Spleen (tissue), 11 donors: Measurements from ENCODE around the gene ATP10A. TPM values are rescaled to one million over a fixed set of nuclear protein-coding genes. Genes with fewer than 3 reads are reported as not detected.

Source experiments
- DNase-seq: peaks from one replicate; pipeline ENCODE4 v3.0.0-alpha.2; 2020
- H3K27ac ChIP-seq, 8 donors: fragments of 200-600 bp; sonication (generic) in 7 of 8; 1 replicate in 4 of 8; 2 replicates in 4 of 8; pipeline versions ENCODE4 v1.5.0 to v1.8.0; 2016 to 2021; ENCODE audit warnings: inconsistent platforms in 4 of 8, mild to moderate bottlenecking in 4 of 8, moderate library complexity in 1 of 8
- H3K27me3 ChIP-seq, 7 donors: fragments of 200-600 bp; sonication (generic) in 6 of 7; replicated peaks in 1 of 7; 1 replicate in 4 of 7; 2 replicates in 3 of 7; pipeline versions ENCODE4 v1.5.0 to v1.8.0; 2016 to 2021; ENCODE audit warnings: inconsistent platforms in 3 of 7, mild to moderate bottlenecking in 1 of 7
- H3K36me3 ChIP-seq, 6 donors: fragments of 200-600 bp; sonication (generic) in 5 of 6; 1 replicate in 4 of 6; 2 replicates in 2 of 6; pipeline versions ENCODE4 v1.5.0 to v1.8.0; 2016 to 2021; ENCODE audit warnings: inconsistent platforms in 2 of 6
- H3K4me1 ChIP-seq, 6 donors: fragments of 200-600 bp; sonication (generic) in 5 of 6; 1 replicate in 3 of 6; 2 replicates in 3 of 6; pipeline versions ENCODE4 v1.5.0 to v1.8.0; 2016 to 2021; ENCODE audit warnings: inconsistent platforms in 3 of 6
- H3K4me3 ChIP-seq, 8 donors: fragments of 200-600 bp; sonication (generic) in 7 of 8; 1 replicate in 4 of 8; 2 replicates in 4 of 8; pipeline versions ENCODE4 v1.5.0 to v1.8.0; 2016 to 2021; ENCODE audit warnings: inconsistent platforms in 4 of 8, mild to moderate bottlenecking in 4 of 8, moderate library complexity in 2 of 8
- H3K9me3 ChIP-seq, 8 donors: fragments of 200-600 bp; sonication (generic) in 7 of 8; 1 replicate in 4 of 8; 2 replicates in 4 of 8; pipeline versions ENCODE4 v1.5.0 to v1.8.0; 2016 to 2021; ENCODE audit warnings: inconsistent platforms in 4 of 8
- POLR2A ChIP-seq, 3 donors: fragments of 450-650 bp; IDR thresholded peaks; one replicate each; pipeline ENCODE4 v1.5.1; 2017; ENCODE audit warnings: antibody characterized with exemption in 3 of 3, mild to moderate bottlenecking in 1 of 3
- POLR2AphosphoS5 ChIP-seq, 3 donors: sonication (generic); formaldehyde crosslinking; IDR thresholded peaks; one replicate each; pipeline ENCODE4 v1.5.1; 2017; ENCODE audit warnings: antibody characterized with exemption in 3 of 3
- WGBS, 5 donors: extraction: QIAGEN DNeasy Blood & Tissue Kit in 3 of 5; methylation state at CpG; one replicate each; pipeline versions ENCODE4 v1.1.5 to v1.1.7; 2013 to 2018; 5-methylcytosine and 5-hydroxymethylcytosine counted together
- intact Hi-C: fragments of 100-400 bp; cut with DNase I; formaldehyde crosslinking; loops from one replicate; pipeline ENCODE4 v1.15.0; 2023; ENCODE audit warnings: low total_unique reads
- polyA plus RNA-seq, 3 donors: library from polyadenylated mRNA; stranded (reverse); fragments of 200-250 nt; gene quantifications; one replicate each; pipeline ENCODE4 v1.2.1, GENCODE V29; 2013
- total RNA-seq, 7 donors: library from RNA; depleted of rRNA in 3 of 7; stranded (reverse); fragments of >200 nt in 3 of 7; fragmentation: NEBNext Ultra II Directional in 4 of 7; extraction: Animal tissue kit (Norgen Biotek cat#: 25700) in 4 of 7; gene quantifications; one replicate each; pipeline versions ENCODE4 v1.1.0 to v1.2.1, GENCODE V29; 2016 to 2021
- TF ChIP-seq, protein P1 (sequence below), 11 experiments: fragments of 200-600 bp in 7 of 11; fragments of 450-650 bp in 4 of 11; sonication (generic) in 4 of 11; IDR thresholded peaks in 8 of 11; conservative IDR thresholded peaks in 3 of 11; 1 replicate in 7 of 11; 2 replicates in 4 of 11; pipeline versions ENCODE4 v1.4.0 to v1.8.0; 2016 to 2021; ENCODE audit warnings: antibody characterized with exemption in 11 of 11, inconsistent platforms in 4 of 11, mild to moderate bottlenecking in 1 of 11
- donor health status: healthy with polysubstance abuse.
- donor health status: DM: no; HTN: no; CAD: no; lungs with moderate emphysema.
- donor health status: DM: no; HTN: no; CAD: no.
- donor health status: Bipolar disorder and iron deficiency.
- donor health status: healthy.
- donor health status: DM: no; HTN: no; CAD: no.
- donor health status: DM: yes; HTN: yes; CAD: no.

ATP10A gene
- total and polyA plus RNA-seq, 10 donors: 0.54 to 8.6 (median 2.7) TPM

GRCh38 chr15:25693321-25694238, 169.5 kb downstream of the ATP10A start:
- Histone ChIP-seq H3K27me3 (no peaks in the 10 kb centered on the region), H3K4me3 (no peak overlapping the region), H3K27ac (no peak overlapping the region), H3K36me3 (no peaks in the 10 kb centered on the region), H3K9me3 (no peaks in the 10 kb centered on the region), H3K4me1 (no peaks in the 10 kb centered on the region)
- TF ChIP-seq POLR2AphosphoS5 (IDR thresholded peaks at IDR 0.05): no peak
- TF ChIP-seq, protein P1, sequence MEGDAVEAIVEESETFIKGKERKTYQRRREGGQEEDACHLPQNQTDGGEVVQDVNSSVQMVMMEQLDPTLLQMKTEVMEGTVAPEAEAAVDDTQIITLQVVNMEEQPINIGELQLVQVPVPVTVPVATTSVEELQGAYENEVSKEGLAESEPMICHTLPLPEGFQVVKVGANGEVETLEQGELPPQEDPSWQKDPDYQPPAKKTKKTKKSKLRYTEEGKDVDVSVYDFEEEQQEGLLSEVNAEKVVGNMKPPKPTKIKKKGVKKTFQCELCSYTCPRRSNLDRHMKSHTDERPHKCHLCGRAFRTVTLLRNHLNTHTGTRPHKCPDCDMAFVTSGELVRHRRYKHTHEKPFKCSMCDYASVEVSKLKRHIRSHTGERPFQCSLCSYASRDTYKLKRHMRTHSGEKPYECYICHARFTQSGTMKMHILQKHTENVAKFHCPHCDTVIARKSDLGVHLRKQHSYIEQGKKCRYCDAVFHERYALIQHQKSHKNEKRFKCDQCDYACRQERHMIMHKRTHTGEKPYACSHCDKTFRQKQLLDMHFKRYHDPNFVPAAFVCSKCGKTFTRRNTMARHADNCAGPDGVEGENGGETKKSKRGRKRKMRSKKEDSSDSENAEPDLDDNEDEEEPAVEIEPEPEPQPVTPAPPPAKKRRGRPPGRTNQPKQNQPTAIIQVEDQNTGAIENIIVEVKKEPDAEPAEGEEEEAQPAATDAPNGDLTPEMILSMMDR (IDR thresholded peaks at IDR 0.05 in 8 of 11, conservative IDR thresholded peaks at IDR 0.05 in 3 of 11): peak in 8 of 11 experiments; percentile 19 to 64 (median 49)
- intact Hi-C loops: no loop called here
- peak; percentile 72 for DNase-seq
- WGBS, 5 donors: 80 to 90% (median 83%) methylated on average over 9 to 19 of the region's 19 CpGs

DNA sequence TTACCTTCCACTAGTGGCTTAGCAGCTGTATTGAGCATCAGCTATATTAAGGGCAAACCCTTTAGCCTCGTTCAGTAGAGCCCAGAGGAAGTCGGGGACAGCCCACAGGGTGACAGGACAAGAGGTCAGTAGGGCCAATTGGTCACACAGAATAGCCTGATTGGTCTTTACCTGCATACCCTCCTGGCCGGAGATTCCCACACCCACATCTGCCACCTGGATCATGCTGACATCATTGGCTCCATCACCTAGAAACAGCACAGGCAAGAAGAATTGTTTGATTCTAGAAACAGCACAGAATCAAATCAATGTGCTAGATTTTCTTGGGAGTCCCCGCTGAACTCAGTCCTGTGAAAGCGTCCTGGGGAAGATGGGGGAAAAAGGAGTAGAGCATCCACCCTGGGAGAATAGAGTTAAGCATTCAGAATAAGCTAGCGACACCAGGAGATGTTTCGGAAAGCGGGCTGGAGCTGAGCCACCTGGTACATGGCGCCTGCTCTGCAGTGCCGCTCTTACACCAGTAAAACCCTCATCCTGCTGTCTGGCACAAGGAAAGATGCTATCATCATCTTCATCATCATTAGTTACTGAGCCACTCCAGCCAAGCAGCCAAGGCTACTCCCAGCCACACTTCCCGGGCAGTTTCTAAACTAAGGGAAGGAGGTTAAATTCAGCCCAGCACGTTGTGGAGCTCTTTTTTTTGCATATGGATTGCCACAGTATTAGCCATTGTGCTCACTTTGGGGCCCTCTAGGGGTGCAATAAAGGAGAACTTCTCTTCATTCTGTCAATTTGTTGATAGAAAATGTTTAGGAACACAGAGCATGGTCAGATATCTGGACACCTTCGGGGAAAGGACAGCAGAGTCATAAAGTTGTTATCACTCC, 171.3 kb downstream of the ATP10A start:
- TF ChIP-seq, protein P1 (IDR thresholded peaks at IDR 0.05 in 8 of 11, conservative IDR thresholded peaks at IDR 0.05 in 3 of 11): peak in 1 of 11 experiments; percentile 11
- TF ChIP-seq POLR2A (IDR thresholded peaks at IDR 0.05): no peak
- TF ChIP-seq POLR2AphosphoS5 (IDR thresholded peaks at IDR 0.05): no peak
- Histone ChIP-seq H3K27ac (no peak overlapping the region), H3K27me3 (no peaks in the 10 kb centered on the region), H3K9me3 (no peaks in the 10 kb centered on the region), H3K36me3 (no peaks in the 10 kb centered on the region), H3K4me1 (no peaks in the 10 kb centered on the region), H3K4me3 (no peak overlapping the region)
- 78 to 85% (median 81%) methylated on average over 12 to 13 of the region's 13 CpGs for WGBS, 5 donors
- intact Hi-C loops: no loop called here
- DNase-seq: peak; percentile 39

DNA sequence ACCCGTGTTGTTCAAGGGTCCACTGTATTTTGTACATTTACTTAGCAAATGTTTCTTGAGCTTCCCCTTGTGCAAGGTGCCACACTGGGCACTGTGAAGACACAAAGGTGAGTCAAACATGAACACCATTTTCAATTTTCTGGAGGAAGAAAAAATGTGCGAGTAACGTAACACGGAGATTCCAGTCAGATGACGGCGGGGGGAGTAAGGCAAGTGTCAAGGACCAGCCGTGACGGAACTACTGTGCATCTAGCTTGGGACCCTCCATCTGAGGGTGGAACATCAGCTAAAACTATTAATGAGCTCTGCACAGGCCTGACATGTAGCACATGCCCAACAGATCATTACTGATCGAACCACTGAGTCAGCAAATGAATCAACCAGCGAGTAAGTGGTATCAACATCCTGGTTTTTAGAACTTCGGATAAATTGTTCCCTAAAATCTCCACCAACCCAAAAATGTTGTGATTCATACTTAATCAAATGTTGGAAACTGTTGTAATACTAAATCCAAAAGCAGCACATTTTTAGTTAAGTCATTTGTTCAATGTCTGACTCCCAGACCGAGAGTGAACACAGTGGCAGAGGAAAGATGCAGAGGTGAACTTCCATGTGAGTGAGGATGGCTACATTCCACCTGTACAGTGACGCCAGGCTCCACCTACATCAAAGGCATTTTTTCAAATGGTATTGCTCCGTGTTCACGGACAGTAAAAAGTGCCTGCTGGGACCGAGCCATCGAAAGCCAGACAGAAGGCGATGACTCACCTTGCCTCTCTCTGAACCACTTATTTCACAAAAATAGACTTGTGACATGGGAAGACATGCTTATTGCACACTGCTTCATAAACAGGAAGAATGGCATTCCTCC, 172.2 kb downstream of the ATP10A start:
- Histone ChIP-seq H3K27me3 (no peaks in the 10 kb centered on the region), H3K27ac (no peak overlapping the region), H3K9me3 (no peaks in the 10 kb centered on the region), H3K4me3 (no peak overlapping the region), H3K4me1 (no peaks in the 10 kb centered on the region), H3K36me3 (no peaks in the 10 kb centered on the region)
- TF ChIP-seq POLR2AphosphoS5 (IDR thresholded peaks at IDR 0.05) (no peak), POLR2A (IDR thresholded peaks at IDR 0.05) (no peak)
- TF ChIP-seq, protein P1 (IDR thresholded peaks at IDR 0.05 in 8 of 11, conservative IDR thresholded peaks at IDR 0.05 in 3 of 11): no peak
- WGBS, 5 donors: 79 to 88% (median 86%) methylated on average over 18 of the region's 18 CpGs
- DNase-seq: no peak
- intact Hi-C loops: no loop called here
